HG02759 (cell line): ENCODE results near the gene CTSH.

Experiments used
- ATAC-seq: cut with Tn5 transposase; IDR thresholded peaks from one replicate; pipeline ENCODE4 v1.9.1; 2021; ENCODE audit warnings: mild to moderate bottlenecking, moderate library complexity; ENCODE audit not compliant: unreplicated experiment

The CTSH gene

DNA sequence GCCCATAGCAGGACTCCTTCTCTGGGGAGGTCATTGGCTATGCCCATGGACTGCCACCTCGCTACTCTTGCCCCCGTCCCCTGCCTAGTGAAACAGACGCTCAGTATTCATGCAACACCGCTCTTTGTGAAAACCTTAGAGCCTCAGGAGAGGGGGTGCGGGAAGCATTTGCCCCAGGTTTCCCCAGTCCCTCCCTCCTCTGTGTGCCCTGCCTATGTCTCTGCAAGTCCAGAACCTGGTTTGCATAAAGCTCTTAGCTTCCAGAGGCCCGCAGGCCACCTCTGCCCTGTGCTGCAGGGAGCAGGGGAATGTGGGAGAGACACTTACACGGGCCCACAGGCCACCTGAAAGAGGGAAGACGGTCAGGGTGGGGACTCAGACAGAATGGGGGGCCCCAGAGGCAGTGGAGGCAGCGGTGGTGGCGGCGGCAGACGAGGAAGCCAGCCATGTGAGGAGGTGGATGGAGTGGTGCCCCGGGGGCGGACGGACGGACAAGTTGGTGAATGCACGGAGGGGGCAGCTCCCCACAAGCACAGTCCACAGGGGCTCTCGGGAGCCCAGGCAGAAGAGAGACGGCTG lies 33.8 kb upstream of the CTSH start:
- ATAC-seq: no peak

DNA sequence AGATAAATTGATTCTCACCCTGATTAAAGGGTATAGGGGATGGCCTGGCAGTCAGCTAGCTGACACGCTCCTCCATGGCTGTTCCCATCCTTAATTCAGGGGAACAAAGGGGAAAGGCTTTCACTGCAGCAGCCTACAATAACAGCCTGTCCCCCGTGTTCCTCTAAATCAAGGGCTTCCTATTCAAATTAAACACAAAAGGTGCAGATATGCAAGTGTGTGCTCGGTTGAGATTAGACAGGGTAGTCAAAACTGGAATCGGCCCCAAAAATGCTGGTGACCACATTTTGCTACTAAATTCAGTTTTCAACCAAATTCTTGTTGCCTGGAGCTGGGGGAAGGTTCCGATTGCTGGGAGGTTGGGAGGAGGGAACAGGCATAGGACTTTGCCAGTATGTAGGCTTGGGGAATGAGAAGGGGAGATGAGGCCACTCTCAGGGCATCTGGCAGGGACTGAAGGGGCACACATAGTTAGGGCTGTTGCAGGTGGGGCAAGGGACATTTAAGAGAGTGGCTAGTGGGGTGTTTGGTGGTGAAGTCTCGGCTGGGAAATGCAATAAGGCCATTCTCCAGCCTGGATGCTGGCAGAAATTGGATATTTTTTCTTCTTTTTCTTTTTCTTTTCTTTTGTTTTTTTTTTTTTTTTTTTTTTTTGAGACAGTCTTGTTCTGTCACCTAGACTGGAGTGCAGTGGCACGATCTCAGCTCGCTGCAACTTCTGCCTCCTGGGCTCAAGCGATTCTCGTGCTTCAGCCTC lies 32.9 kb upstream of the CTSH start:
- peak; percentile 24 for ATAC-seq

DNA sequence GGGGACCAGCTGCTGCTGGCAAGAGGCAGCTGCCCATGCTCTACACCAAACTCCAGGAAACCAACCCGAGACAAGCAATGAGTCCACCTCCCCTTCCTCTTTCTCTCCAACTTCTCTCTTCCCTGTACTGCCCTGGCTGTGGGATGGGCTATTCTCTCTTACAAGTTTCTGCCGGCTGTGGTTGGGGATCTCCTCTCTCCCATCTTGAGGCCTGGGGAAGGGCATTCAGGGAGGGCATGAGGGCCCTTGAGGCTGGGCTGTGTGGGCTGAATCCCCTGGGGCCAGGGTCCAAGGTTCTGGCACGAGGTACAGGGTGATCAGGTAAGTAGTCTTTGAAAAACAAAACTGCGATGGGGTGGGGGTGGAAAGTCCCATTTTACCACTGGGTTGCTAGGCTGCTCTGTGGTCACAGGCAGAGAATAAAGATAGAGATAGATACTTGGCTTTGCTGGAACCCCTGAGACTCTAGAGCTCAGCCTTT lies 32.3 kb upstream of the CTSH start:
- ATAC-seq: peak; percentile 67

DNA sequence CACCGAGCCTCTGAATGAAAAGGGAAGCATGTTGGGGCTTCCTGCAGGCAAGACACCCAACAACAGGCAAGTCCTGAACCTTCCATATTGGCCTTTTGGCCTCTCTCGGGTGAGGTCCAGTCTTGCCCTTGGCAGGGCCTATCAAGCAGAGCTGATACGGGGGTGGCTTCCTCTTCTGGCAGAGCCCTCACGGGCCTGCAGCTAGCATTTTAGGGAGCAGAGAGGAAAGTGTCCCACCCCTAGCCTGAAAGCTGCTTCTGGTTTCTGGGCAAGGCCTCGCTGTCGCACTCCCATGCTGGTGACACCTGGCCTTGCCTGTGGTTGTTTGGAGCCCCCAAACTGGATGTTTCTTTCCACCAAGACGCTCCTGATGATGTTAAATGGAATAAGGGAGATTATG lies 31.8 kb upstream of the CTSH start:
- peak; percentile 7 for ATAC-seq

DNA sequence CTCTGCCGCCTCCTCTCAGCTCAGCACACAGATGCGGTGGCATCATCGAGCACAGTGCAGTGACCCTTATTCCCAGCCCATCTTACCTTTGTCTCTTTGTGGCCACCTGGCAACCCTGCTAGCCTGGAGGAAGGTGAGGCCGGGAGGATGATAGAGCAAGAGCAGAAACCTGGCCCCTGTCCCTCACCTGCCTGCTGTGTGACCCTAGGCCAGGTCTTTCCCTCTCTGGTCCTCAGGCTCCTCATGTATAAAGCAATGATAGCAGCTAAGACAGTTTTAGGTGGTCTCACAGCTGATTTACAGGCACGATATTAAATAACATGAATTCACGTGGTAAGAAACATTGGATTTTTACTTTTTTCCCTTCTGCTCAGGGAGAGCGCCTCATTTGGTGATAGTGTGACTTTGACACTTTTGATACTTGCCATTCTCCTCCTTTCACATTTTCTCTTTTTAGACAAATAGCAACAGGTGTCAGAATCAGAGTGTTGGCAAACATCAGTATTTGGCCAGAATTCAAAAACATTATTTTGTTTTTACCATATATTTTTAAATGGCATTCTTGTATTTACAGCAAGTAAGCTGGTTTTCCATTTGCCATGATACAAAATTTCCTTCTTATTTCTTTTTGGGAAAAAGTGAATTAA lies 29.5 kb upstream of the CTSH start:
- ATAC-seq: no peak

DNA sequence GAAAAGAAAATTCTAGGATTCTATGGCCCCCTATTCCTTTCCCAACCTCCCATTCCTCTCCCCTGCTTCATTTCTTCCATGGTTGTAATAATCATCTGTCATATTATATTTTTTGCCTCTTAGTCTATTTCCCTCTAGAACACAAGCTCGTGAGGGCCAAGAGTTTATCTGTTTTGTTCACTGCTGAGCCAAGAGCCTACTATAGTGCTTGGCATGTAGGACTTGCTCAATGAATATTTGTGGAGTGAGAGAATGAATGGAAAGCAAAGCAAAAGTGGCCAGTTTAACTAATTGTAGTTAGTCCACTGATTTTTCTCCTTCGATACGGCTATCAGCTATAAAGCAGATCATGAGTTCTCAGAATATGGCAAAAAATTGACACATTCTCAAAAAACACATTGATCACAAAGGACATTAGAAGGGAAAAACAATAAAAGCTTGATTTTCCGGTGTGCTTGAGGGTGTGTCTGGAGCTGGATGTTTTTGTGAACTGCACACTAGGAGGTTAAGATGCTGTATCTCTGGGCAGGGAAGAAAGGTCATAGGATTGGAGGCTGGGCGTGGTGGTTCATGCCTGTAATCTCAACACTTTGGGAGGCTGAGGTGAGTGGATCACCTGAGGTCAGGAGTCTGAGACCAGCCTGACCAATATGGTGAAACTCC lies 25.0 kb upstream of the CTSH start:
- ATAC-seq: no peak

DNA sequence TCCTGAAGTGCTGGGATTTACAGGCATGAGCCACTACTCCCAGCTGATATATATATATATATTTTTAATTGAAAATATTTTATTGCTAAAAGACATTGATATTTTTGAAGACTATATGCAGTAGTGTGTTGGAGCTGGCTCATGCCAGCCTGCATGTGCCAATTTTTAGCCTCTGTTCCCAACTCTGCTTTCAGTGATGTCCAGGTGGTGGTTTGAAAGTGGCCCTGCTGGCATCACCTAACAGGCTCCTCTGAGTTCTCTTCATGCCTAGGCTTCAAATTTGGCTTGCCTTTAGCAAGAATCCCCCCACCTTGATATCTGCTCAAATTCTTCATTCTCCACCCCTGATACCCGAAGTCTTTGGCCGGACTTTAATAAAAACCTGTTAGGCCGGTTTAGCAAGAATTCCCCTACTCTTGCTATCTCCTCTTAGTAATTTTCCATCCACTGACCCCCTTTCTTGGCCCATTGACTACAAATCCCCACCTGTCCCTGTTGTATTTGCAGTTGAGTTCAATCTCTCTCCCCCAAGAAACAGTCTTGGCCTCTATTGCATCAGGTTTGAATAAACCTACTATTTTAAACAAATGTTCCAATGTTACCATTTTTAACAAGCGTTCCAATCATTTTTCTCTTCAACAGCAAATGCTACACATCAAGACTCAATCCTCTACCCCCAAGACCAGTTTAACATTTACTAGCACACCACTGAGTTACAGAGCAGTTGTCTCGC lies 23.9 kb upstream of the CTSH start:
- ATAC-seq: no peak

DNA sequence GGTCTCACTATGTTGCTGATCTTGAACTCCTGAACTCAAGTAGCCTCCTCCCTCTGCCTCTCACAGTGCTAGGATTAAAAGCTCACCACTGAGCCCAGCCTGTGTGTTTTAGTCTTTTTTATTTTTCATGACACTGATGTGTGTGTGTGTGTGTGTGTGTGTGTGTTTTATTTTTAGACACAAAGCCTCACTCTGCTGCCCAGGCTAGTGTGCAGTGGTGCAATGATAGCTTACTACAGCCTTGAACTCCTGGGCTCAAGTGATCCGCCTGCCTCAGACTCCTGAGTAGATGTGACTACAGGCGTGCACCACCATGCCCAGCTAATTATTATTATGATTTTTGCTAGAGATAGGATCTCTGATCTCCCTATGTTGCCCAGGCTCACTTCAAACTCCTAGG lies 23.3 kb upstream of the CTSH start:
- ATAC-seq: no peak

DNA sequence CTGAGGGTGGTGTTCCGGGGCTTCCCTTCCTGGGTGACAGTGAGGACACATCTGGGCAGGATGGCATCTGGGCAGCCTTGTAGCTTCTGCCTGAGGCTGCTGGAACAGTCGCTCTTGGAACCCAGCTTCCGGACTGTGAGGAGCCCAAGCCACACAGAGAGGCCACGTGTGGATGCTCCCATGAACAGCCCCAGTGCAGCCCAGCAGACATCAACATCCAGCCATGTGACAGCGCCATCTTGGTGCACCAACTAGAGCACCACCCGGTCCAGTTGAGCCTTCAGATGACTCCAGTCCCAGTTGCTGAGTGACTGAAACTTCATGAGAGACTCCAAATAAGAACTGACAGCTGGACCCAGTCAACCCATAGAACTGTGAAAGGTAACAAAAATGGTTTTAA lies 15.5 kb upstream of the CTSH start:
- ATAC-seq: no peak

DNA sequence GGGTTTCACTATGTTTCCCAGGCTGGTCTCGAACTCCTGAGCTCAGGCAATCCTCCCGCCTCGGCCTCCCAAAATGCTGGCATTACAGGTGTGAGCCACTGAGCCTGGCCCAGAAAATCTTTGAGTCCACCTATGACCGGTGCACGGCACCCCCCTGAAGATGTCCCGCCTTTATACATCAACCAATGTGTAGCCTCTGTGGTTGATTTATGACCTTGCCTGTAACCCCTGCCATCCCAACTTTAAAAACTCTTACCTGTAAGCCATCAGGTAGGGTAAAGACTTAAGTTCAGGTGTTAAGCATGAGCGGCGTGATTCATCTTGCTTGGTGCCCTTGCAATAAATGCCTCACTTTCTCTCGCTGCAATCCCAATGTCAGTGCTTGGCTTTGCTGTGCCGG lies 14.5 kb upstream of the CTSH start:
- no peak for ATAC-seq

DNA sequence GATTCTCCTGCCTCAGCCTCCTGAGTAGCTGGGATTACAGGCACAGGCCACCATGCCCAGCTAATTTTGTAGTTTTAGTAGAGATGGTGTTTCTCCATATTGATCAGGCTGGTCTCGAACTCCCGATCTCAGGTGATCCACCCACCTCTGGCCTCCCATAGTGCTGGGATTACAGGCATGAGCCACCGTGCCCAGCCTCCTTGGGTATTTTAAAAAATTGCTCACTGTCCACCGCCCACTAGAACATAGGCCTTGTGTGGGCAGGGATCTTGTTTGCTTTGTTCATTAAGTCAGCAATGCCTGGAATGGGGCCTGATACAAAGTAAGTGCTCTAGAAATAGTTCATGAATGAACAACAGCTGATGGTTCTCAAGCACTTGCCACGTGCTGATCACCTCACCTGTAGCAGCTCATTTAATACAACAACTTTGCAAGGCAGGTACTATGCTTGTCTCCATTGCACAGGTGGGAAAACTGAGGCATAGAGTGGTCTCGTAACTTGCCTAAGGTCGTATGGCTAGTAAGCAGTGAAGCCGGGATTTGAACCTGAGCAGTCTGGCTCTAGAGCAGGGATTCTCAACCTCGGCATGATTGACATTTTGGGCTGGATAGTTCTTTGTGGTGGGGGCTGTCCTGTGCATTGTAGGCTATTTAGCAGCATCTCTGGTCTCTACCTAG lies 12.7 kb upstream of the CTSH start:
- ATAC-seq: no peak

DNA sequence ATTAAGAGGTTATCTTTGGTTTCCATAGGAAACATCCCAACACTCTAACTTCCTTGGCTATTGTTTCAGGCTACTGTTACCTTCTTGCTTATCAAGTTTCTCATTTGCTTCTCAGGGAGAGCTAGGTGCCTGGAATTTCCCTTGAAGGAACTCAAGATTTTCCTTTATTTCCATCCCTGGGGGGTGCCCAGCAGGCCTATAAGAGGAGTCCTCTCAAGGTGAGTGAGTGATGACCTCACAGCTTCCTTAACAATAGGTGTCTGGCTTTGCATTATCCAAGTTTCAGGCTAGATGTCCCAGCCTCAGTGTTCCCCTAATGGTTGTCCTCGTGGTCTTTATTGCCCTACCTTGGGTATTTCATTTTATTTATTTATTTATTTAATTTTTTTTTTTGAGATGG lies 12.1 kb upstream of the CTSH start:
- no peak for ATAC-seq

DNA sequence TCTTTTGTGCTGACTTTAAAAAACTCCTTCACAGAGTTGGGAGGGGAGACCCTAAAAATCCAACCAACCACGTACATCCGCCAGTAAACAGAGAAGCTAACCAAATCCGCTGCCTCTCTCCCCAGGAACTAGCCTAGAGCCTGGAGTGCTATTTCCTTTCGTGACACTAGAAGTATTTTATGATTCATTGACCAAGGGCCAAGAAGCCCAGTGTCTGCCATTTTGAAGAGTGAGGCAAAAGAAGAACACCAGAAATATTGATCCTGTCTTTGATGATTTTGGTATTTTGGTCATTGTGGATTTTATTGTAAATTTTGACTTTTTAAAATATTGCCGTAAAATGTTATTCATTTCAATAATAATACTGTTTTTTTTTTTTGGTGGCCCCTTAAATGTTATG lies 10.5 kb upstream of the CTSH start:
- no peak for ATAC-seq

DNA sequence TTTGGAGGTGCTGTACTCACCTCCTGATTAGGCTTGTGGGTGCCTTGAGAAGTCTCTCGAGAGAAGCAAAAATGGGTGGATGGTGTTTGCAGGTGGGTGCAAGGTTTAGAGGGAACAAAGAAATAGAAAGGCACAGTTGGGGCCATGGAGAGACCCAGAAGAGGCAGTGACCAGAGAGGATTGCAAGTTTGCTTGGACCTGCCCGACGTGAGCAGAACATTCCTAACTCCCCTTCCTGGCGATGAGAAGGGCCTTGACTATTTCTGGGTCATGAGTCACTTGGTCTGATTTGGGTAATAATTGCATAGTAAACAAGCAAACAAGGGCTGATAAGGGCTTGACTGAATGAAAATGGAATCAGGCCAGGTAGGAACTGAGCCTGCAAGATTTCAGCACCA lies 7.0 kb upstream of the CTSH start:
- ATAC-seq: no peak

DNA sequence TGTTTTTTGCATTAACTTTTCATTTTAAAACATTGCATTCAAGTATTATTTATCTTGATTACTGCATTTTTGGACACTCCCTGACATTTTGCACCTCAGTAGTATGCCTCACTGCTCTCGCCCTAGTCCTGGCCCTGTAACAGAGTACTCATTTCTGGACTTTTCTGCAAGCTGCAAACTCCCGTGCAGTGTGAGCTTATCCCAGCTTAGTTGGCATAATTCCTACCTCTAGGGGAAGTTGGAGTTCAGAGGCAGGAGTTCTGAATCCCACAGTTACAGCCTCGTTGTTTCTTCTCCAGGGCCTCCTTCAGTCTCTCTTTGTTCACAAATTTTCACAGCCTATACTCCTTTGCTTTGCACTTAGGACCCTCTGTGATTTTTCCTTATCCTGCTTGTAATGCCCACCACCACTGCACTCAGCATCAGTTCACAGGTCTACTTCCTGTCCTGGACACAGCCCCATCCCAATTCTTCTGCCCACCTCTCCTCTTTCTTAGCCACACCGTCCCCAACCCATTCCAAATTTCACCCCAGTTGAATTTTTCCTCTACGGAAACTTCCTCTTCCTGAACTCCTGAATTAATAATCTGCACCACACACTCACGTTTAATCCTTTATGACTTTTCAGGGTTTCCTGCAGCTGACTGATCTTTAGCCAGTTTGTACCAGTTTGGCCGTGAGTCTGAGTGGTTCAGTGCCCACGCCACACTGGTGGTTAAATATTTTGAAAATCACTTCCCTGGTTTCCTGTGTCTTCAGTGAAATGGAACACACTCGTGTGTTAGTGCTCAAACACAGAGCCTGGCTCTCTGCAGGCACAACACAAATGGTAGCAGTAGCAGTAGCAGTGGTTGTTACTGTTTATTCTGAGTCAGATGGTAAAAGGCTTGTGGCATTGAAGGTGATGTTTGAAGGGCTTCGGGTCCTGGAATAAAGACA lies 6.3 kb upstream of the CTSH start:
- no peak for ATAC-seq

DNA sequence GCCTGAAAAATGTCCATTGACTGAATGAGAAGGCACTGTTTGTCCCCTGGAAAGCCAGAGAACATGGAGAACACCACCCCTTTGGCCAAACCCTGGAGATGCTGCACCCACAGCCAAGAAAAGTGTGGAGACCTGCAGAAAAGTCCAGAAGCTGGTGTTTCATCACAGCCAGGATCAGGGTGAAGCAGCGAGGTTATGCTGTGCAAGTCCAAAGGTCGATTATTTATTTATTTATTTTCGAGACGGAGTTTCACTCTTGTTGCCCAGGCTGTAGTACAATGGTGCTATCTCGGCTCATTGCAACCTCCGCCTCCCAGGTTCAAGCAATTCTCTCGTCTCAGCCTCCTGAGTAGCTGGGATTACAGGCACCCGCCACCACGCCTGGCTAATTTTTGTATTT lies 5.5 kb upstream of the CTSH start:
- no peak for ATAC-seq

DNA sequence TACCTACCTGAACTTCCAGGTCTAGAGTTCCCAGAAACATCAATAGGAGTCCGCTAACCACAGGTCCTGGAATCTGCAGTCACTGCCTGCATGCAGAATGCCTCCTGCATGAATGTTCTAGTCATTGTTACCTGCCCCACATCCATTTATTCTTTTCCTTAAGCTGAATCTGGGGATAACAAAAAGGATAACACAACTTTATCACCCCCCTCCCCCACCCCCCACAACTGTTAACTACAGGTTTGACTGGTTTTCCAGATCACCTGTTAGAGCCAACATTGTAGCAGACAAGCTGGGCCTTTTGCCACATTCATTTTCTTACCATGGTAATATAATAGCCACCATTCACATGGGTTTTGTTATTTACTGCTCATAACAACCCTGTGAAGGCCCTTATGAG lies 4.6 kb upstream of the CTSH start:
- no peak for ATAC-seq

DNA sequence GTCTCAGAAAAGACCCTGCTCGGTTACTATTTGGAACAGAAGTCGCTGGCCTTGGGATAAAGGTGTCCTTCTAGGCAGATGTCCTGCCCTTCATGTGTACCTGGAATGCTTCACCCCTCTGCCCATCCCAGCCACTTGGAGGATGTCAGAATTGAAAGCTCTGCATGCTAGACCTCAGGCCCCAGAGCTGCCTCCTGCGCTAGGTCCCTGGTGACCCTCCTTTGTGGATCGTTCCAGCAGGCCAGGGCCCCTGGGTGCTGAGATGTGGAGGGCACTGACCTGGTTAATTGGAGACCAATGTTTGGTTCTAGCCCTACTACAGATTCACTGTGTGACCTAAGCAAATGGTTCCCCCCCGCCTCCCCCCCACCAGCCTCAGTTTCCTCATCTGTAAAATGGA lies 2.7 kb upstream of the CTSH start:
- no peak for ATAC-seq

DNA sequence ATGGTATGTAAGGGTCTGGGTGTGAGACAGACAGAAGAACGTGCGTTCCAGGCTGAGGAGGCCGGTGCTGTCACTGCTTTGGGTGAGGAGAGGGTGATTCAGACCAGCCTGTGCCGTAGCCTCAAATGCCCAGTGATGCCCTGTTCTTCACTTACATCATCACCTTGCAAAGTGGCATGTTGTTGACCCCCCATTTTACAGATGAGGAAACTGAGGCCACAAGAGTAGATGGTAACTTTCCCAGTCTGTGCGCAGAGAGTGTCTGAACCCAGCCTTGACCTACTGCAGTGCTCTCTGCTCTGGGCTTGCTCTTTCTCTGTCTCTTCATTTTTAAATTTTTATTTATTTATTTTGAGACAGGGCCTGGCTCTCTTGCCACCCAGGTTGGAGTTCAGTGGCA lies 1.6 kb upstream of the CTSH start:
- no peak for ATAC-seq
